ENCODE data around the gene ABCC3. TPM values are rescaled to one million over a fixed set of nuclear protein-coding genes. Genes with fewer than 3 reads are reported as not detected.
A peak's percentile ranks its signal among the peaks of the same experiment; 100 is the strongest.

ABCC3 gene
- total and polyA plus RNA-seq, 9 of the 15 experiments (the other 6 are each of a cell fraction or from before 2014, with no cell fraction given), result 0.03 to 1.6 (median 0.42) TPM; not detected in 5

GRCh38 chr17:50719144-50719923, 84.7 kb downstream of the ABCC3 start, which contains the start of gene LUC7L3 (continued):
- TF ChIP-seq PTBP1 (IDR thresholded peaks at IDR 0.05; ENCODE audit: low read depth, low read length) (no peak), TCFL5 (CRISPR knock-in tag; conservative IDR thresholded peaks at IDR 0.05) (no peak), ZNF274 (IDR thresholded peaks at IDR 0.05; ENCODE audit: borderline replicate concordance, low read depth, low read length) (no peak; the same call in 1 of the 2 replicates), IRF1 (CRISPR knock-in tag; IDR thresholded peaks at IDR 0.05; ENCODE audit: borderline replicate concordance) (no peak; the same call in 1 of the 2 replicates), SLC30A9 (CRISPR knock-in tag; IDR thresholded peaks at IDR 0.05) (no peak), MYC (IDR thresholded peaks at IDR 0.05; ENCODE audit: low read depth, low read length) (peak; percentile 92), MYC (CRISPR knock-in tag; IDR thresholded peaks at IDR 0.05; ENCODE audit: borderline replicate concordance, low read depth) (peak; percentile 68; the same call in 1 of the 2 replicates), JUNB (CRISPR knock-in tag; conservative IDR thresholded peaks at IDR 0.05) (no peak), STAT5A (IDR thresholded peaks at IDR 0.05; ENCODE audit: borderline replicate concordance, low read length) (no peak; the same call in 1 of the 2 replicates), TEAD1 (CRISPR knock-in tag; IDR thresholded peaks at IDR 0.05) (peak in 1 of 2 experiments; percentile 69; a peak in 3 of 4 replicates), SNIP1 (IDR thresholded peaks at IDR 0.05; ENCODE audit: low read depth) (no peak), MTA3 (IDR thresholded peaks at IDR 0.05; ENCODE audit: borderline replicate concordance) (peak; percentile 83), SMAD2 (IDR thresholded peaks at IDR 0.05; ENCODE audit: low read depth, low read length) (no peak), ZNF431 (CRISPR knock-in tag; IDR thresholded peaks at IDR 0.05) (peak; percentile 53), RNF2 (IDR thresholded peaks at IDR 0.05) (peak; percentile 58; the same call in 1 of the 2 replicates), CC2D1A (IDR thresholded peaks at IDR 0.05) (0 out of 2 replicates have a peak, but pooled peaks have one; percentile 27), GMEB1 (CRISPR knock-in tag; IDR thresholded peaks at IDR 0.05) (peak; percentile 74), PCBP2 (IDR thresholded peaks at IDR 0.05; ENCODE audit: low read depth, low read length, poor library complexity, severe bottlenecking) (no peak), ESRRB (CRISPR knock-in tag; IDR thresholded peaks at IDR 0.05; ENCODE audit: borderline replicate concordance) (no peak), PCBP1 (IDR thresholded peaks at IDR 0.05; ENCODE audit: low read depth, low read length, poor library complexity, severe bottlenecking) (peak; percentile 79)
